Stimulated activated CD4-positive, alpha-beta T cell treated with anti-CD3 and anti-CD28 coated beads, Interleukin-2, amount 100 ng/mL, for 48 hours (primary cell): ENCODE data around the gene C4orf50.
"Not testable (repeated sequence)": the region's sequence is repeated elsewhere in the genome, so short reads cannot be mapped to it uniquely, and the experiment has no call there.

Source experiments
- DNase-seq, 2 donors: peaks; one replicate each; pipeline ENCODE4 v3.0.0-alpha.2; 2020

C4orf50 gene

DNA sequence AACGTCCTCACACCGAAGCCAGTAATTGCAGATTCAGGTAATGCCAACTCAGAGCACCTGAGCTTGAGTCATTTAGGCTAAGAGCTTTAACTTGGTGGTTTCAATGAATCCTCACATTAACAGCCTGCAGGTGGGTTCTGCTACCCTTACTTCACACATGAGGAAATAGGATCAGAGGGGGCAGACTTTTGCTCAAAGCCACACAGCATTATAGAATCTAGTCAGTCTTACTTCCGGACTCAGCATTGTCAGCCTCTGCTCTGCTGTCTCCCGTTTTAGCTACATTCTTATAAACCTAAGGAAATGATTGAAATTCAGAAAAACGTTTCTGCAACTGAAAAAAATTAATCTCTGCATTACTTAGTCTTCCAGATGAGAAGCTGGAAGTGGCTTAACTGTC, 6.0 kb downstream of the C4orf50 start:
- no peak for DNase-seq

GRCh38 chr4:6011686-6012085, 6.5 kb downstream of the C4orf50 start:
- DNase-seq, result no peak

GRCh38 chr4:6011271-6011671, 7.0 kb downstream of the C4orf50 start:
- DNase-seq, result no peak

DNA sequence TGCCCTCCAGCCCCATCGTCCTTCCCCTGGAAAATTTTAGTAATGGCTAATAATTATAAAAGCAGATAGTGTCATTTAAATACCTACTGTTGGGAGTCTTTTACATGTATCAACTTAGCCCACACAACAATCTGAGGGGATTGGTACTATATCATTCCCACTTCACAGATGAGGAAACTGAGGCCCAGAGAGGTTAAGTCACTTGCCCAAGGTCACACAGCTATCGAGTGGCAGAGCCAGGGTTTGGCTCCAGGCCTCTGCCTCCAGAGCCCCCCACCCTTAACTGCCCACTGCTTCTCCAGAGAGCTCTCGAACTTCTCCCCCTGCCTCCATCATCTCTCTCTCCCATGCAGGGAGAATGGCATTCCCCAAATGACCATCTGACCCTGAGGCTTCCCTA, 7.4 kb downstream of the C4orf50 start:
- no peak for DNase-seq

DNA sequence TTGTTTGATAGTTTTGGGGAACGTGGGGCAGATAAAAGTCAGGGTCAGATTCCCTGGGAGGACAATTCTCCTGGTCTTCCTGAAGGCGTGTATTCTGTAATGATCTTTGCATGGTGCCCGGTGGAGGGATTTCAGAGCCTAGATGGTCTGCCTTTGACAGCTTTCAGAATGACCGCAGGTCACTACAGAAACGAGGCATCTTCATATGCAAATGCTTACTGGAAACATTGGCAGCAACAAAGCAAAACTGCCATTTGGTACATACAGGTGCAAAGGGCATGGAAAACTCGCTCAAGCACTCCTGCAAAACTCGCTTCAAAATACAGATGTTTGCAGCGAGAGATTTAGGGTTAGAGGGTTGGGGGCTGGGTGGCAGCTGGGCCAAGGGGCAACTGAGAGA, 8.8 kb downstream of the C4orf50 start:
- DNase-seq, result no peak

DNA sequence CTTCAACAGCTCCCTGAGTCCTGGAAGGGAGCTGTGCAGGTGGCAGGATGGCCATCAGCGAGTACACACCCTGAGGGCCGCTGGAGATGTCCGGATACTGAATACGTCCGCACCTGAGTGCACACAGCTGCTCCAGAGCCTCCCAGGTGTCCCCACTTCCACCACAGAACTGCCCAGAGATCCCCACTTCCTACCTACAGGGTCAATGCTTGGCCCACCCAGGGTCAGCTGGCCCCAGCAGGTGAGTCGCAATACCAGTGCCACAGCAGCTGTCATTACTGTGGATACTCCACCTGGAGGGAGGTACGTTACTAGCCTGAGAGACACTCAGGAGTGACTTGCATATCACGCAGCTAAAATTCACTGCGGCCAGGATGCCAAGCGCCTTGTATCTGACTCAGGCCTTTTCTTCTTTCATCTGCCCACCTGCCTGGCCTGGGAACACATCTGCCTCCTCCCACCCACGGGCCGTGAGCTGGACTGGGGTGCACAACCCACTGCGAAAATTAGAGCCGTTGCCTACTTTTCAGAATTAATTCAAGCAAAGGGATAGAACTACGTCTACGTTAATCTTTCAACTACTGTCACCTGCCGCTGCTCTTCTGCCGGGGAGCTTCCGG, 9.4 kb downstream of the C4orf50 start:
- DNase-seq, result no peak

DNA sequence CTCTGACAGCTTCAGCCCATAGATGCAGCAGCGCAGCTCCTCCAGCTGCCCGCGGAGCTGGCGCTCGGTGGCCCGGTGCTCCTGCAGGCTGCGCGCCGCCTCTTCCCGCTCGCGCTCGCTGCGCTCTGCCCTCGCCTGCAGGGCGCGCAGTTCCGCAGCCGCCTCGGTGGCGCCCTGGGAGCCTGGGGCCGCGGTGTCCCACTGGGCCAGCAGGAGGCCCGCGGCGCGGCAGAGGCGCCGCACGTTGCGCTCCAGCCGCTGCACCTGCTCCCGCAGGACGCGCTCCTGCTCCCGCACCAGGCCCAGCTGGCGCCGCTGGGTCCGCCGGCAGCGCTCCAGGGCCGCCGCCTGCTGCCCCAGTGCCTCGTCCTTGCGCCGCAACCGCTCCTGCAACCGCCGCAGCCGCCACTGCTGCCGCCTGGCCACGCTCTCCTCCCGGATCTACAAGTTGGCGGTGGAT, 10.1 kb downstream of the C4orf50 start:
- no peak for DNase-seq

DNA sequence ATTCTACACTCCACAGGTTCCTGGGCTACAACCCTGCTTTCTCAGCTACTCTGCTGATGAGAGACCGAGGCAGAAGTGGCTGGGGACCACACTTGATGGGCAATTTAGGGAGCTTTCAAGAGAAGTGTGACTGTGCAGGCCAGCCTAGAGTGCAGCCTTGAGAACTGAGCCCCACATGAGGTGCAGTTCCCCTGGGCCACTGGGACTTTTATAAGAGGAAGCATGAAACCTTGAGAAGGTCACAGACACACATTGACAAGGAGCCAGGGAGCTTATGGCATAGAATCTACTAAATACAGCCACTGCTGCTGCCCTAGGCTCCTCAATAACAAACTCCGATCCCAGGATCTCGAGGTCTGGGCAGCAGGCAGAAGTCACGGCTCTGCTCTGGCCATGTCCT, 13.1 kb downstream of the C4orf50 start:
- DNase-seq, result no peak

- not testable (repeated sequence) for DNase-seq
These were observed 14.7 kb downstream of the C4orf50 start for GRCh38 chr4:6003485-6003884.

- no peak for DNase-seq
These were observed 15.3 kb downstream of the C4orf50 start for GRCh38 chr4:6002926-6003325.

DNA sequence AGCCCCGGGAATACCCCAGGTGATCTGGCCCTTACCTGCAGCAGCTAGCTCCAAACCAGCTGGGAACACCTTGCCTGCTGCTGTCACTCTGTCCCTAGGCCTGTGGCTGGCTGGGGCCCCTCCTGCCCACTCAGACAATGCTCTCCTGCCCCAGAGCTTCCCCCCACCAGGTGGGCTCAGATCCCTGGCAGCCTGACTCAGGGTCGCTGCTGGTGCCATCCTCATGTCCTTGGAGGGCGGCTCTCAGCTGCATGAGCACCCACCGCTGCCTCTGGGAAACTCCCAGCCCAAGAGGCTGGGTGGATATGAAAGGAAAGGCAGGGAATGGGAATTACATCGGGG, 15.8 kb downstream of the C4orf50 start:
- no peak for DNase-seq

DNA sequence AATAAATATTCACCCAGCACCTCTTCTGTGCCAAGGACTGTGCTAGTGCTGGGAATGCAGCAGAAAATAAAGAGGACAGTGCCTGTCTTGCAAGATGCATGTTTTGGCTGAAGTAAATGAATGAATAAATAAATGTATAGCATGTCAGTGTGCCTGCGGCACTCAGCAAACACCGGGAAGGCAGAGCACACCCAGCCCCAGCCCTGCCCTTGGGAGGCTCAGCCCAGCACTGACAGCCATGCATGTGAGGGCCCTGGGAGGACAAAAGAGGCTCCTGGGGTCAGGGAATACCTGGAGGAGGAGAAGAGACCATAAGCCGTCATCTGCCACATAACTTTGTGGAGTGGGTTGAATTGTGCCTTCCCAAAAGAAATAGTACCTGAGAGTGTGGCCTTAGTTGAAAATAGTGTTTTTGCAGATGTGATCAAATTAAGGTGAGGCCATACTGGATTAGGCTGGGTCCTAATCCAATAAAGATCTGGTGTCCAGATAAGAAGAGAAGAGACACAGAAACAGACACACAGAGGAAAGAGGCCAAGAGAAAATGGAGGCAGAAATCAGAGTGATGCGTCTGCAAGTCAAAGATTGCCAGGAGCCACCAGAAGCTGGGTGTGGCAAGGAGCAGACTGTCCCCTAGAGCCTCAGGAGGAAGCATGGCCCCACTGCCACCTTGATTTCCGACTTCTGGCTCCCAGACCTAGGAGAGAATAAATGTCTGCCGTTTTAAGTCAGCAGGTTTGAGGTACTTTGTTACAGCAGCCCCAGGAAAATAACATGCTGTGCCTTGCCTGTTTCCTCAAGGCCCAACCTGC, 16.3 kb downstream of the C4orf50 start:
- no peak for DNase-seq

DNA sequence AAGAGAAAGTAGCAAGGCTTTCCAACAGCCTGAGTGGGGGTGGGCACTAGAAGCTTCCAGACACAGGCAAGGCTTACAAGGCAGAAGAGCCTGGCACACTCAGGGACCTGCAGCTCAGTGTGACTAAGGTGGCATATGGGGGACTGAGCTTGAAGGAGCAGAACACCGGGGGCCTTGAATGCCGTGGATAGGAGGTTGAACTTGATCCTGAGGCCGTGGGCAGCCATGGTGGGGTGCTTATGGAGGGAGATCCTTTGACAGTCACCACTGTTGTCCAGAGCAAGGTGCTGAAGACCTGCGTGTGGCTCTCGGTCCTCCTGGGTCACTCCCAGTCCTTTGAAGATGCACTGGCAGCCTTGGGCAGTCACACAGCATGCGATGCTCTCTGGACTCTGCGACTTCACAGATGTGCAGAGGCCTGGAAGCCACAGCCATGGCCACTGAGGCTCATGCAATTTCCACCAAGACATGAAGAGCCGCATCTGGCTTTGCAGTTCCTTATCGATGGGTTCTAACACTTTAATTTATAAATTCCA, 18.3 kb downstream of the C4orf50 start:
- DNase-seq, result no peak

- DNase-seq, result no peak
These were observed 18.9 kb downstream of the C4orf50 start for GRCh38 chr4:5999356-5999755.

DNA sequence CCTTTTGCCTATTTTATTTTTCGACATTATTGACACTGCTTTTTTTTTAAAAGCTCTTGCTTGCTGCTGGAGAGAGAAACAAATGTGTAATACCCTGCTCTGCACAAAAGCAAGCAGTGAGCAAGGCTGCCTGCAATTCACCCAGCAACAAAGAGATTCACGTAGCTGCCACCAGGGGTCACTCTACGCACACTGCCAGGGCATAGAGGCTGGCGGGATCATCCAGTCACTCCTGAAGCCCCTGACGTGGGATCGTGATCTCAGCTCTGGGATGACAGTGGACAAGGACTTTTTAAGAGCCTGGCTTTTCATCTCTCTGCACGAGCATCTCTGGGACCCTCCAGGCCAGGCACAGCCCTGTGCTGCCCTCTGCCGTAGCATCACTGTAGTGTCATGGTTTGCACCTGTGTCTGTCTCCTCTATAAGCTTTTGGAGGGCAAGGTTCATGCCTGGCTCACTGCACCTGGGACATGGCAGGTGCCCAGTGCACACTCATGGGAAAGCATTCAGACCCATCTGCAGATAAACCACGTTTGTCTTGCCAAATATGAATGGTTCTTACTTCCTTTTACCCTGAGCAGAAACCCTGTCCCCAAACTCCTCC, 19.8 kb downstream of the C4orf50 start:
- peak; percentile 29 to 34 for DNase-seq

DNA sequence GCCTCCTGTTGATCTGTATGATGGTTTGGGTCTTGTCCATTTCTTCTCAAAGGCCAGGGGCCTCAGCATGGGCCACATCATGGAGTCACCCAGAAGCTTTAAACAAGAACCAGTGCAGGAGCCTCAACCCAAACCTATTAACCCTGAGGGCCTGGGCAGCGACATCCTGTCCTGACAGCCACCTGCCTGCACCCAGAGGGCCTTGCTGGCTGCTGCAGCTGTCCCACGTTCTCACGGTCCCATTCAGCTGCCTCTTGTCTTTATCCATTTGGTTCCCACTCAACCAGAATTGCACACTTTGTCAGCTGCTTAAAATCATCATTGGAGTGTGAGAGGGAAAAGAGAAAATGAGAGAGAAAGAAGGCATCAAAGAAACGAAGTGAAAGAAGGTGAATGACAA, 21.6 kb downstream of the C4orf50 start:
- DNase-seq, result no peak

DNA sequence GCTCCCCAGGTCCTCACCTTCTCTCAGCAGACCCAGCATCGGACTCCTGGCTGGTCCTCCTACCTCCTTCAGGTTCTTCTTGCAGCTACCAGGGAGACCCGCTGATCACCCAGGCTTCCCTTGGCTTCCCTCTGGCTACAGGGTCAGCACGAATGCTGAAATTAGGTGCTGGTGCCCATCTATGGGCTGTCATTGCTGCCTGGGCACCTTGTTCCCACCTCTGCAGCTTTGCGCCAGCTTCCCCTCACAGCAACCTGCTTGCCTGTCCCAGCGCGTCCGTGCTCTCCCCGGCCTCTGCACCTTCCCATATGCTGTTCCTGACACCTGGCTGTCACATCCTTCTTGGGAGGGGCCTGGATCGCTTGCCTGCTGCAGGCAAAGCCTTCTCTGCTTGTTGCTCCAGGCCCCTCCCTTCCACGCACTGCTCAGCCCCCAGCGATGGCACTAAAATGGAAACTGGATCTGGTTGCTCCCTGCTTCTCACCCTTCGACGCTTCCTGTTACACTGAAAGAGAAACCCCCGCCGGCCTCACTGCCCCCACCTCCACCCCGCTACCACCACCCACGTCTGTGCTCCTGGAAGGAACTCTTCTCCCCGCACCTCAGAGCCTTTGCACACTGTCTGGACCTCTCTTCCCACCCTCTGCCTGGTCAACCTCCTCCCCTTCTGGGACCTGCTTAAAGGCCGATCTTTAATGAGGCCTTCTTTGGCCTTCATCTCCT, 22.2 kb downstream of the C4orf50 start:
- DNase-seq, result no peak

GRCh38 chr4:5993876-5994811, 24.1 kb downstream of the C4orf50 start:
- DNase-seq, result no peak

DNA sequence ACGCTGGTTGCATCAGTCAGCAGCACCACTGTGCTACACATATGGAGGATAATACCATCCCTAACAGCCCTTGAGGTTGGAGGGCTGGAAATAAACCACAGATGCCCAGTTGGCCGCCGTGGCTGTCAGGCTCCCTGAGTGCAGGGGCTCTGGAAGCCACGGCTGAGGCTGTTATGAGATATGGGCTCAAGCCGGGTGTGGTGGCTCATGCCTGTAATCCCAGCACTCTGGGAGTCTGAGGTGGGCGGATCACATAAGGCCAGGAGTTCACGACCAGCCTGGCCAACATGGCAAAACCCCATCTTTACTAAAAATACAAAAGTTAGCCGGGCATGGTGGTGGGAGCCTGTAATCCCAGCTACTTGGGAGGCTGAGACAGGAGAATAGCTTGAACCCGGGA, 24.9 kb downstream of the C4orf50 start:
- DNase-seq, result not testable (repeated sequence)

GRCh38 chr4:5992828-5993321, 25.4 kb downstream of the C4orf50 start:
- DNase-seq, result no peak

GRCh38 chr4:5992171-5992827, 25.9 kb downstream of the C4orf50 start:
- no peak for DNase-seq
